CD4-positive, alpha-beta T cell treated with Interleukin-6 for 4 hours (primary cell): ENCODE data around the gene HNRNPLL.
A peak's percentile ranks its signal among the peaks of the same experiment; 100 is the strongest.
"Not testable (repeated sequence)": the region's sequence is repeated elsewhere in the genome, so short reads cannot be mapped to it uniquely, and the experiment has no call there.

Source experiments
- DNase-seq: peaks from one replicate; pipeline ENCODE4 v3.0.0-alpha.2; 2020; ENCODE audit warnings: mixed read lengths

Gene HNRNPLL

GRCh38 chr2:38619458-38620164 is 16.9 kb upstream of the HNRNPLL start:
- no peak for DNase-seq

DNA sequence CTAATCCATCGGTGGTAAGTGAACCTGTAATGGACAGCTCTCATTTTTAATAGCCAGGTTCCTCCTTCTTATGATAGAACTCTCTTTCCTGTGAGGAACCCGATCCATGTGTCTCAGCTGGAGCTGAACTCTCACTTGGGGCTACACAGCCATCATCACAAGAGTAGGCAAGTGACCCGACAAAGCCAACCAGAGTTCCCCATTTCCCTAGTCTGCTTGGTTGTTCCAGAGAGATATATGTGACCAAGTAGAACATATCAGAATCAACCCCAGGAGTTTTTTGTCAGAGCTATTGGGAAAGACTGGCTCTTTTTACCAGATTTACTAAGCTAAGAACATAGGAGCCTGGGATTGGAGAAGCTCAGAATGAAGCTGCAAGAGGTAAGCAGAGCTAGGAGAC is 14.6 kb upstream of the HNRNPLL start:
- no peak for DNase-seq

DNA sequence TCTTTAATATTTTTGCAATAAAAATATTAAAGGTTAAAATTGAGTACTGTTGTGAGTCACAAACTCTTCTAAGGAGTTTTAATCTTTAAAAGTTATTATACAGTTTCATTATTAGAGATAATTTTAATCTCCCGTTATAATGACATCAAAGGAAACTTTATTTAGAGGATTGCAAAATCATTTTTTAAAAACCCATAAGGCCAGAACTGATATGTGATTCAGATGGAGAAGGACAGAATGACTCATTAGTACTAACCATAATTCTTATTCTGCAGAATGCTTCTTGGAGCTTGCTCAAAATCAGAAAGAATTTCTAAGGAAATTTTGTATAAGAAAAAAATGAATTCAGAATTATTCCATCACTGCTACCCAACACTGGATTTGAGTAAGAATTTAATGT is 12.5 kb upstream of the HNRNPLL start:
- DNase-seq = no peak

- DNase-seq = no peak
These were observed 11.1 kb upstream of the HNRNPLL start for GRCh38 chr2:38613849-38614213.

DNA sequence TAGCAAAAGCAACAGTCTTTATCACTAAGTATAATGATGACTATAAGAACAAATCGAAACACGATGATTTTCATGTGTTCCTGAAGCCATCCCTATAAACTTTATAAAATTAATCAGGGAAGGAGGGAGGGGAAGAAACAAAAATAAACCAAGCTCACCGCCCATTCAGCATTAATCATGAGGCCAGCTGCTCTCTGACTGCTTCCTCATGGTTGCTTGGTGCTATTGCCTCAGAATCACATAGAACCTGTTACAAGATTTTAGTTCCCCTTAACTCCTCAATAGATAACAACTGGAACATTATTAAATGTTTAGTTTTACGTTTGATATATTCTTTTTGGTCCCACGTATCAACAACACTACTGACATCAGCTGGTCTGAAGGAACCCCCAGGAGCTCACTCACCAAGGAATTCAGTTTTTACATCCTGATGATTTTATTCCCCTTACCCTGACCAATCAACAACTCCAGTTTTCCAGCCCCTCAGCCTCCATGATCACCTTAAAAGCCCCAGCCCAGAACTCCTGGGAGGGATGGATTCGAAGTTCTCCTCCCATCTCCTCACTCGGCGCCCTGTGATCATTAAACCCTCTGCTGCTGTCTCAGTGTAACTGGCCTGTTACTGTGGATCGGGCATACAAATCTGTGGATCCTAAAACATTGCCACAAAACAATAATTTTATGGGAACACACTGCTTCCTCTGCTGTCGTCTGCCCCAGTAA is 10.6 kb upstream of the HNRNPLL start:
- no peak for DNase-seq

DNA sequence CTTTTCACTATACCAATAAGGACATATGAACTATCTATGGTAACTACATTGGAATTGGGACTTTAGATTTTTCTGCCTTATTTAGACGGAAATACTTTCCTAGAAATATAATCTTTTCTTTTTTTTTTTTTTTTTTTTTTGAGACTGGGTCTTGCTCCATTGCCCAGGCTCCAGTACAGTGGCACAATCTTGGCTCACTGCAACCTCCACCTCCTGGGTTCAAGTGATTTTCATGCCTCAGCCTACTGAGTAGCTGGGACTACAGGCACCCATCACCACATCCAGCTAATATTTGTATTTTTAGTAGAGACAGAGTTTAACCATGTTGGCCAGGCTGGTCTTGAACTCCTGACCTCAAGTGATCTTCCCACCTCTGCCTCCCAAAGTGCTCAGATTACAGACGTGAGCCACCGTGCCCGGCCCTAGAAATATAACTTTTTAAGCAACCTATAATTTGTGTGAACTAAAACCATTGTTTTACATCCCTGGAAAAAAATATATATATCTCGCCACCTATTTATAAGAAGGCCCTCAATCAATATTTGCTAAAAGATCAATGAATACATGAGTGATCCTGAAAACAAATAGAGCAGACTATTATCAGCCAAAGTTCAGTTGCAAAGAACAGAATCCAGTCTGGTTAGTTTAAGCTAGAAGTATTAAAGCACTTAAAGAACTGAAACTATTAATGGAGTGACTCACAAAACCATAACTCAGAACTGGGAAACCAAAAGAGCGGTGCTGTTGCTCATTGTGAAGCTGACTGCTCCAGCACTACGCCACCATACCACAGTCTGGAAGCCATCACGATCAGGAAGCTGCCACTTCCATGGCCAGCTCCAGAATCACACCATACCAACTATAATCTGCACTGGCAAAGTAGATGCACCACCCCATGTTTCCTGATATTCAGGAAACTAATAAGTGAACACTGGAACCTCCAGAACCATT is 8.4 kb upstream of the HNRNPLL start:
- no peak for DNase-seq

DNA sequence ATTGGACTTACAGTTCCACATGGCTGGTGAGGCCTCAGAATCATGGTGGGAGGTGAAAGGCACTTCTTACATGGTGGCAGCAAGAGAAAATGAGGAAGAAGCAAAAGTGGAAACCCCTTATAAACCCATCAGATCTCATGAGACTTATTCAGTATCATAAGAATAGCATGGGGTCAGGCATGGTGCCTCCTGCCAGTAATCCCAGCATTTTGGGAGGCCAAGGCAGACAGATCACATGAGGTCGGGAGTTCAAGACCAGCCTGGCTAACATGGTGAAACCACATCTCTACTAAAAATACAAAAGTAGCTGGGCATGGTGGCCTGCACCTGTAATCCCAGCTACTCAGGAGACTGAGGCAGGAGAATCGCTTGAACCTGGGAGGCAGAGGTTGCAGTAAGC is 6.5 kb upstream of the HNRNPLL start:
- not testable (repeated sequence) for DNase-seq

- DNase-seq = no peak
These were observed 6.0 kb upstream of the HNRNPLL start for GRCh38 chr2:38608755-38609154.

DNA sequence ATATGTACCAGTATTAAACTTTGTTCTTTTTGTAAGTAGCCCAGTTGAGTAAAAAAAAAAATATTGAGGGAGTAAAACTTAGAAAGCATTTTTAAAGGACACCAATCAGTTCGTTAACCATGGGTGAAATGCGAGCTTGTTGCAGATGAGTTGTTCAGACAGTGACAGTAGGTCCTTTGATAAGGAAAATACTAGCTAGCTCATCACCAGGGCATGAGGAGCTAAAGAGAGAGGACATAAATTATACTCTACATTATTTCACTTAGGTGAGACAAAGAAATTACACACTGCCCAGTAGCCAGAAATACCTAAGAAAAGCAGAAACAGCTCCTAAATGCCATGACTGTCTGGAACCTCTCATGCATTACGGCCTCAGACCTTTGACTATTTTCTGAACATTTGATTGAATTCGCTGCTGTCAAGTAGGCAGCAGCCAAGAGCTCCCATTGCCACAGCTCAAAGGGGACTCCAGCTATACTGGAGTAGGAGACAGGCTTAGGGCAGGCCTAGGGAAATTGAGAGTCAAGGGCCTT is 2.6 kb upstream of the HNRNPLL start:
- DNase-seq = no peak

DNA sequence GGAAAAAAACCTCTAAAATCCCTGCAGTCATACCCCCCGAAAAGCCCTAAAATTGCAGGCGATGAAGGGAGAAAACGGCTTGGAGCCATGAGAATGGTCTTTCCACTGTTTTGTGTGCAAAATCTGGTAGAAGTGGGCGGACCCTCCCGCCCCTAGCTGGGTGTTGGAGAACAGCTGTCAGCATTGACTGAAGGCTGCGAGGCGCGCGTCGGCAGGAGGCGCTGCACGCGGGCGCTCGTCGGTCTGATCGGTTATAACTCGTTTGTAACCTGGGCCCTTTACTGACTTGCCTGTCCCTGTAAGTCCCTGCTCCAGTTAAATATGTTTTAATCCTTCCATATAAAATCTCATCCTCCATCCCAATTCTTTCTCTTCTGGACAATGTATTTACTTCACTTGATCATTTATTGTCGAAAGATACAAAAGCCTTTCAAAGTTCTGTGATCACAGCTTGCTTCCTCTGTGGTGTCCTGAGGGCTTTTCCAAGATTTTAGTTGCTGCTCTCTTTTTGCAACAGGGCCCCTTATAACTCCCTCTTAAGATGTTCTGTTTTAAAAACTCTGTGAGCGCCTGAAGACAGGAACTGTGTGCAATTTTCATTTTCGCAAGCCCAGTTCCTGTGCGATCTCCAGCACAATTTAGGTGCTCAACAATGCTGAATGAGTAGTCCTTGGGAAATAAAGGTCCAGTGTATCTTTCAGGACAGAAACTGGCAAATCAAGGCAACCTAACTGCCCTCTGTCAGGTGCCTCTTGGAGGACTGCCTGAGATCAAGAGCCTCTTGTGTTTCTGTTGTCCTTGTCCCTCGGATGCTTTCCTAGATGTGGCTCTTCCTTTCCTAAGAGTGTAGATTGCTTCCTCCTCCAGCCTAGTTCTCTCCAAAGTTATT is 918 bp upstream of the HNRNPLL start:
- peak; percentile 90 for DNase-seq

DNA sequence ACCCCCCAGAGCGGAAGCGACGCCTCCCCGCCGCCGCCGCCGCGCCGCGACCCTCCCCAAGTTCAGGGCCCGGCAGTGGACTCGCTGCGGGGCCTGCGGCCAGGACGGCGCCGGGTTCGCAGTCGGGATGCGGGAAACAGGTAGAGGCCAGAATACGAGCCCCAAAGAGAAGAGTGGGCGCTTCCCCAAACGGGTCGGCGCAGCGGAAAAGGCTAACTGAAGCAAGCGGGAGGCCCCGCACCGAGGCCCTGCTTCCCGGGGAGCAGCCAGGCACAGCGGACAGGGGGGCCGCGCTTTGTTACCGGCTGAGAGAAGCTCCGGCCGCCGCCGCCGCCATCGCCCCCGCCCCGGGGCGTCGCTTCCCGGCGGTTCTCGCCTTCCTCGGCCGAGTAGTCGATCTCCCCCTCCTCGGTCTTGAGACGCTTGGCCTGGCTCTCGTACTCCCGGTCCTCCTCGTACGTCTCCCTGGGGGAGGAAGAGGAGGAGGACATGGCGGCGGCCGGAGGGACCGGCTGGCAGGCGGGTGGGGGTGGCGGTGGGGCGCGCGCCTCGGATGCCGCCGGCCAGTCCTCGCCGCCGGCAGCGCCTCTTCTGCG is 494 bp downstream of the HNRNPLL start:
- peak; percentile 50 for DNase-seq

GRCh38 chr2:38601463-38602135 is 1.1 kb downstream of the HNRNPLL start:
- no peak for DNase-seq

DNA sequence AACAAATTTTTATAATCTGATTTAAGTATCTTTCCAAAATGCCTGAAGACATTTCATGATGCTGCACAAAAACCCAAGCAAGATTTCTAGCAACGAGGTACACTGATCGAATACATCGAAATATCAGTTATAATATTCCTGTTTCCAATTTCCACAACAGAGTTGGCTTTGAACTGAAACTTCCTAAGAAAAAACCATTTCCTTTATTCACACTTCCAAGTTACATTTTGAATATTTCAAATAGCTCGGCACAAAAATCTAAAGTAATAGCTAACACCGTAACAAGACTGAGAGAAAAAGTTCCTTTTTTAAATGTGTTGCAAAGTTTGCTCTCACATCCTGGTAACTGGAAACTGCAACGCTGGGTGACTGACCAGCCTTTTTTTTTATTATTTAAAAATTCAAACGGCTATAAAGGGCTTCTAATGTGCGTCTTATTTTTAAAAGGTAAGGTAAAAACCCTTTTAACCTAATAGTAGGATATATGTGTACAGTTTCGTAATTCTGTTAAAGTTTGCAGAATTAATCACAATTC is 1.7 kb downstream of the HNRNPLL start:
- DNase-seq = no peak

DNA sequence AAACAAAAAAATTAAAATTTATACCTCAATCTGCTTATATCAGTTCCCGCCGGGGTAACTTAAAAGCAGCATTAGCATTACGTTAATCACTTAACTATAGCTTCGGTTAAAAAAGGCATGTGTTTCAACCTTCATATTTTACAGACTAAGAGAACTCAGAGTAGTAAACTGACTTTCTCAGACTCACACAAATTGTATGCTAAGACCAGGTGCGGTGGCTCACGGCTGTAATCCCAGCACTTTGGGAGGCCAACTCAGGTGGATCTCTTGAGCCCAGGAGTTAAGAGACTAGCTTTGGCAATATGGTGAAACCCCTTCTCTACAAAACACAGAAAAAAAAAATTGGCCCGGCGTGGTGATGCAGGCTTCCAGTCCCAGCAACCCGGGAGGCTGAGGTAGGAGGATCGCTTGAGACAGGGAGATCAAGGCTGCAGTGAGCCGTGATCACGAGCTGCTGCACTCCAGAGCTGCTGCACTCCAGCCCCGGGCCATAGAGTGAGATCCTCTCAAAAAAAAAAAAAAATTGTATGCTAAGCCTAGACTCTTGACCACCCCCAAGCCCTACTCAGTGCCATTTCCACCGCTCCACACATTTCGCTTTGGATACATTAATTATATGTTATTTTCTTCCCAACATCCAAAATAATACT is 2.4 kb downstream of the HNRNPLL start:
- DNase-seq = peak; percentile 29

DNA sequence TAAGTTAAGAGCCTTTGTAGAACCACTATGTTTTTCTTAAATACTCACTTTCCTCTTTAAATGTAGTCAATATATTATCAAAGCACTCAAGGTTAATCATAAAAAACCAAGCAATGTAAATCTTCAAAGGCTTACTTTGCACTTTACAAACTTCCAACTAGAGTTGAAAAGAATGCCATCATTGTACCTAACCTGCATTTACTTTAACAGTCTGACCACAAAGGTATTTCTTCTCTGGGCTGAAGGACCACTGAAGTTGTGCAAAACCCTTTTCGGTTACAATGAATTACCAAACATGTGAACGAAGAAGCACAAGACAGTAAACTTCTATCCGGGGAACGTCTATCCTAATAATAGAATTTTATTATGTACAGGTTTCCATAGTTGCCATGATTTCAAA is 3.0 kb downstream of the HNRNPLL start:
- DNase-seq = no peak

- DNase-seq = no peak
These were observed 3.8 kb downstream of the HNRNPLL start for GRCh38 chr2:38598991-38599295.

- no peak for DNase-seq
These were observed 4.3 kb downstream of the HNRNPLL start for GRCh38 chr2:38598200-38598990.

DNA sequence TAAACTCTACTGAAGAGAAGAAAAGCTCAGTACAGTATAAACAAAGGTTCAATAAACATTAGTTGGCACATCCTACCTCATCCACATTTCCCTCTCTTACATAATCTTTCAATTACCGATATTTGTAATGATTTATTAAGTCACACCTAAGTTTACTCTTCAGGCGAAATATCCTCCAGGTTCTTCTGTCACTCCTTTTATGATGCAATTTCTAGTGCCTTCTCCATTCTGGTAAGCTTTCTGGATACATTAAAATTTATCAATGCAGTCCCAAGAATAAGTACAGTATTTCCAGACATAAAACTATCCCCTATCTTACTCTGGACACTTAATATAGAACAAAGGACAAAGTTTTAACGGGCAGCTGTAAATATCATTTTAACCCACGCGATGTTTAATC is 5.6 kb downstream of the HNRNPLL start:
- DNase-seq = no peak

DNA sequence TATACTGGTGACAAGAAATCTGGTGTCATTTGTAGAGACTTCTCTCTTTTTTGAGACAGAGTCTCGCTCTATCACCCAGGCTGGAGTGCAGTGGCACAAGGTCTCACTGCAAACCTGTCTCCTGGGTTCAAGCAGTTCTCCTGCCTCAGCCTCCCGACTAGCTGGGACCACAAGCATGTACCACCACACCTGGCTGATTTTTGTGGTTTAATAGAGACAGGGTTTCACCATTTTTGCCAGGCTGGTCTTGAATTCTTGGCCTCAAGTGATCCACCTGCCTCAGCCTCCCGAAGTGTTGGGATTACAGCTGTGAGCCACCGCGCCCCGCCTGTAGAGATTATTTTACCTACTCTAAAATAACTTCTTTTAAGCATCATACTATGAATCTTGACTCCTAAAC is 6.5 kb downstream of the HNRNPLL start:
- DNase-seq = no peak

GRCh38 chr2:38592951-38593350 is 9.8 kb downstream of the HNRNPLL start:
- DNase-seq = no peak
